ENCODE data around the gene TPSB2.

DNA sequence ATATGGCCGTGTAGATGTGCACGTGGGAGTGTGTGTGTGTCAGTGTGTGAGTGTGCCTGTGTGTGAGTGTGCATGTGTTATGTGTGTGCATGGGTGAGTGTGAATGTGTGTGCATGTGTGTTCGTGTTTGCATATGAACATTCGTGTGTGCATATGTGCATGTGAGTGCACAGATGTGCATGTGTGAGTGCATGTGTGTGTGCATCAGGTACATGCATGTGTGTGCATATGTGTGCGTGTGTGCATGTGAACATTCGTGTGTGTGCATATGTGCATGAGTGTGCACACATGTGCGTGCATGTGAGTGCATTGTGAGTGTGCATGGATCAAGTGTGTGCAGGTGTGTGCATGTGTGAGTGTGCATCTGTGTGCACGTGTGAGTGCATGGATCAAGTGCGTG, 8.0 kb upstream of the TPSB2 start:
- TF ChIP-seq, protein P1, sequence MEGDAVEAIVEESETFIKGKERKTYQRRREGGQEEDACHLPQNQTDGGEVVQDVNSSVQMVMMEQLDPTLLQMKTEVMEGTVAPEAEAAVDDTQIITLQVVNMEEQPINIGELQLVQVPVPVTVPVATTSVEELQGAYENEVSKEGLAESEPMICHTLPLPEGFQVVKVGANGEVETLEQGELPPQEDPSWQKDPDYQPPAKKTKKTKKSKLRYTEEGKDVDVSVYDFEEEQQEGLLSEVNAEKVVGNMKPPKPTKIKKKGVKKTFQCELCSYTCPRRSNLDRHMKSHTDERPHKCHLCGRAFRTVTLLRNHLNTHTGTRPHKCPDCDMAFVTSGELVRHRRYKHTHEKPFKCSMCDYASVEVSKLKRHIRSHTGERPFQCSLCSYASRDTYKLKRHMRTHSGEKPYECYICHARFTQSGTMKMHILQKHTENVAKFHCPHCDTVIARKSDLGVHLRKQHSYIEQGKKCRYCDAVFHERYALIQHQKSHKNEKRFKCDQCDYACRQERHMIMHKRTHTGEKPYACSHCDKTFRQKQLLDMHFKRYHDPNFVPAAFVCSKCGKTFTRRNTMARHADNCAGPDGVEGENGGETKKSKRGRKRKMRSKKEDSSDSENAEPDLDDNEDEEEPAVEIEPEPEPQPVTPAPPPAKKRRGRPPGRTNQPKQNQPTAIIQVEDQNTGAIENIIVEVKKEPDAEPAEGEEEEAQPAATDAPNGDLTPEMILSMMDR (IDR thresholded peaks at IDR 0.05): no peak
- no peak for TF ChIP-seq POLR2A (IDR thresholded peaks at IDR 0.05)
